Measurements from ENCODE around the gene CNTF.

DNA sequence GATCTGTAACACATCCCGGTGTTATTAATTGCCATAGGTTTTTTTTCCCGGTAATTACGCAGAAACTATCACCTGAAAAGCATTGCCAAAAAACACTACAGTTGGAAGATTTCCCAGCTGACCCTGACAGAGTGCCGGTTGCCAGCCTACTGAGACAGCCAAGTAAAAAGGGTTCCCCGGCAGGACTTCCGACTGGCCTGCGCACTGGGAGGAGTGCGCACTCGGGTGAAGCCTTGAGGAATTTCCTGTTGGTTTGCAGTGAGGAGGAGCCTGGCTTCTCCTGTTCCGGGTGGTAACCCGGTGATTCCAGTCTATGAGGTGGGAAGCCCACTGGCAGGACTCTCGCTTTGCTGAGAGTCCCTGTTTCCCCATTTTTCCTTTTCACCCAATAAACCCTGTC, 52.1 kb downstream of the CNTF start:
- no peak for TF ChIP-seq CTCF (IDR thresholded peaks at IDR 0.05; ENCODE audit: low read length)
- no peak for TF ChIP-seq EZH2 (IDR thresholded peaks at IDR 0.05; ENCODE audit: borderline replicate concordance, low read length)
